Measurements from ENCODE around the gene MTMR2. TPM values are rescaled to one million over a fixed set of nuclear protein-coding genes. Genes with fewer than 3 reads are reported as not detected.

The MTMR2 gene
- total RNA-seq, 1 experiment from 2014 or later = 59.0 TPM

DNA sequence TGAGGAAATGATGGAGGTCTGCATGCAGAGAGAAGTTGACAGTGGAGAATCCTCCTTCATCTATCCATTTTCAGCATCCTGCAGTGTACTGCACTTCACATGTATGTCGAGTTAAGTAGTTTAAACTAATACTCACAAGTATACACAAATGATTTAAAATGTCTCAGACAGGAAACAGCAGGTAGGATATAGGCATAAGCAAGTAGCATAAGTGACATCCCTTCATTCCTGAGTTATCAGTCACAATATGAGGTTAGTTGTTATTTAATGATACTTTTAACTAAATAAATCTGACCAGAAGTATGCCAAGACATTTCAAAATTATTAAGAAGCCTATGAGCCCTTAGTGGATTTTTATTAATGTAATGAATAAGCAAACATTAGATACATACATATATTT lies 37.4 kb downstream of the MTMR2 start:
- H4K5ac ChIP-seq (ENCODE audit: insufficient read length, low read depth, low read length) = no peak overlapping the region
- no peak overlapping the region for H4K91ac ChIP-seq (ENCODE audit: insufficient read length, low read depth, low read length)
- no peak overlapping the region for H2BK20ac ChIP-seq (ENCODE audit: low read depth, low read length, poor library complexity, severe bottlenecking)
- no peak for DNase-seq
- H3K4ac ChIP-seq (ENCODE audit: low read depth, low read length) = no peak overlapping the region
- TF ChIP-seq, protein P1, sequence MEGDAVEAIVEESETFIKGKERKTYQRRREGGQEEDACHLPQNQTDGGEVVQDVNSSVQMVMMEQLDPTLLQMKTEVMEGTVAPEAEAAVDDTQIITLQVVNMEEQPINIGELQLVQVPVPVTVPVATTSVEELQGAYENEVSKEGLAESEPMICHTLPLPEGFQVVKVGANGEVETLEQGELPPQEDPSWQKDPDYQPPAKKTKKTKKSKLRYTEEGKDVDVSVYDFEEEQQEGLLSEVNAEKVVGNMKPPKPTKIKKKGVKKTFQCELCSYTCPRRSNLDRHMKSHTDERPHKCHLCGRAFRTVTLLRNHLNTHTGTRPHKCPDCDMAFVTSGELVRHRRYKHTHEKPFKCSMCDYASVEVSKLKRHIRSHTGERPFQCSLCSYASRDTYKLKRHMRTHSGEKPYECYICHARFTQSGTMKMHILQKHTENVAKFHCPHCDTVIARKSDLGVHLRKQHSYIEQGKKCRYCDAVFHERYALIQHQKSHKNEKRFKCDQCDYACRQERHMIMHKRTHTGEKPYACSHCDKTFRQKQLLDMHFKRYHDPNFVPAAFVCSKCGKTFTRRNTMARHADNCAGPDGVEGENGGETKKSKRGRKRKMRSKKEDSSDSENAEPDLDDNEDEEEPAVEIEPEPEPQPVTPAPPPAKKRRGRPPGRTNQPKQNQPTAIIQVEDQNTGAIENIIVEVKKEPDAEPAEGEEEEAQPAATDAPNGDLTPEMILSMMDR (conservative IDR thresholded peaks at IDR 0.05) = no peak
- no peak overlapping the region for H2AFZ ChIP-seq (ENCODE audit: low read length)
- no peak overlapping the region for H3K18ac ChIP-seq (ENCODE audit: insufficient read length, low read depth, low read length)
- no peak overlapping the region for H2BK15ac ChIP-seq (ENCODE audit: low read depth, low read length)
- H3K4me2 ChIP-seq (ENCODE audit: insufficient read depth, insufficient read length, low read length) = no peak overlapping the region
- no peaks in the 10 kb centered on the region for H4K20me1 ChIP-seq (ENCODE audit: control insufficient read depth, insufficient read depth, insufficient read length)
- H3K79me1 ChIP-seq (ENCODE audit: insufficient read depth, low read depth, low read length, poor library complexity, severe bottlenecking) = peaks cover 3% of the 10 kb centered on the region
- H3K23ac ChIP-seq (ENCODE audit: insufficient read length, low read depth, low read length) = no peak overlapping the region
- H2BK12ac ChIP-seq (ENCODE audit: insufficient read length, low read depth, low read length) = no peak overlapping the region
- H3K56ac ChIP-seq (ENCODE audit: insufficient read length, low read depth, low read length) = no peak overlapping the region
- no peak overlapping the region for H2AK5ac ChIP-seq (ENCODE audit: insufficient read length, low read length)
- no peak overlapping the region for H2BK5ac ChIP-seq (ENCODE audit: insufficient read length, low read length)
- no peak overlapping the region for H2BK120ac ChIP-seq (ENCODE audit: low read depth, low read length, poor library complexity, severe bottlenecking)
- H3K9ac ChIP-seq (ENCODE audit: extremely low read depth, insufficient read length, low read length) = no peak overlapping the region
- no peak overlapping the region for H3K27ac ChIP-seq (ENCODE audit: insufficient read length, low read depth, low read length)
- no peaks in the 10 kb centered on the region for H3K4me1 ChIP-seq (ENCODE audit: insufficient read depth, low read length)
- H3K9me3 ChIP-seq (ENCODE audit: control insufficient read depth, low read depth, low read length) = no peaks in the 10 kb centered on the region
- Mint-ChIP-seq H3K4me1 (no peaks in the 10 kb centered on the region), H3K36me3 (ENCODE audit: insufficient read depth in 1 of 3, low read depth in 3 of 3) (peaks cover 6 to 15% (median 15%) of the 10 kb centered on the region in 3 experiments; a peak in 6 of 7 replicates), H3K9me3 (no peaks in the 10 kb centered on the region), H3K27ac (no peak overlapping the region), H3K4me3 (no peak overlapping the region), H3K27me3 (ENCODE audit: low read depth) (no peaks in the 10 kb centered on the region)
- no peak overlapping the region for H4K8ac ChIP-seq (replicated peaks; ENCODE audit: insufficient read length, low read depth, low read length)
- H3K79me2 ChIP-seq (ENCODE audit: insufficient read depth, low read length) = no peaks in the 10 kb centered on the region
- H3K14ac ChIP-seq (ENCODE audit: insufficient read depth, low read length) = no peak overlapping the region
- no CpG with 5 or more reads among the region's 1 CpG for WGBS (ENCODE audit: extremely low coverage, insufficient read length, low lambda C conversion rate)
- H3K27me3 ChIP-seq (ENCODE audit: insufficient read depth, low read length) = no peaks in the 10 kb centered on the region
- H3K23me2 ChIP-seq (ENCODE audit: insufficient read length, low read depth, low read length, poor library complexity, severe bottlenecking) = no peaks in the 10 kb centered on the region
- no peak overlapping the region for H3T11ph ChIP-seq (ENCODE audit: low read length)

All from H9 (cell line).